Central memory CD4-positive, alpha-beta T cell (primary cell): ENCODE measurements around the gene FAM53A.
A peak's percentile ranks its signal among the peaks of the same experiment; 100 is the strongest.
"Not testable (repeated sequence)": the region's sequence is repeated elsewhere in the genome, so short reads cannot be mapped to it uniquely, and the experiment has no call there.

Source experiments
- DNase-seq: peaks from one replicate; pipeline ENCODE4 v3.0.0; 2022

The FAM53A gene

GRCh38 chr4:1717129-1718094 lies 33.3 kb upstream of the FAM53A start:
- DNase-seq, result no peak

- DNase-seq, result no peak
Measured at GRCh38 chr4:1716065-1716945, 32.2 kb upstream of the FAM53A start.

- no peak for DNase-seq
Measured at GRCh38 chr4:1715002-1715758, 31.1 kb upstream of the FAM53A start.

GRCh38 chr4:1714303-1715001 lies 30.3 kb upstream of the FAM53A start:
- no peak for DNase-seq

- no peak for DNase-seq
Measured at GRCh38 chr4:1713003-1713851, 29.1 kb upstream of the FAM53A start.

GRCh38 chr4:1712216-1713002 lies 28.3 kb upstream of the FAM53A start, which contains the start of gene SLBP:
Gene SLBP (minus strand): TSS chr4:1712319. CDS start chr4:1712188, 131 bp downstream.
- DNase-seq, result peak; percentile 99

GRCh38 chr4:1711571-1712215 lies 27.6 kb upstream of the FAM53A start:
- DNase-seq, result no peak

- DNase-seq, result no peak
Measured at GRCh38 chr4:1711055-1711570, 27.0 kb upstream of the FAM53A start.

- DNase-seq, result no peak
Measured at GRCh38 chr4:1708581-1708980, 24.5 kb upstream of the FAM53A start.

GRCh38 chr4:1706358-1706757 lies 22.2 kb upstream of the FAM53A start:
- no peak for DNase-seq

GRCh38 chr4:1705732-1706131 lies 21.6 kb upstream of the FAM53A start:
- DNase-seq, result no peak

- no peak for DNase-seq
Measured at GRCh38 chr4:1703867-1704266, 19.8 kb upstream of the FAM53A start.

GRCh38 chr4:1701671-1702070 lies 17.6 kb upstream of the FAM53A start:
- not testable (repeated sequence) for DNase-seq

- no peak for DNase-seq
Measured at GRCh38 chr4:1695913-1696312, 11.8 kb upstream of the FAM53A start.

GRCh38 chr4:1693131-1693896 lies 9.2 kb upstream of the FAM53A start:
- DNase-seq, result peak; percentile 78

- DNase-seq, result no peak
Measured at GRCh38 chr4:1691737-1692373, 7.7 kb upstream of the FAM53A start.

GRCh38 chr4:1690698-1691097 lies 6.6 kb upstream of the FAM53A start:
- DNase-seq, result no peak

GRCh38 chr4:1686440-1687036 lies 2.4 kb upstream of the FAM53A start:
- no peak for DNase-seq
